ENCODE data around the gene TNFRSF8.
A peak's percentile ranks its signal among the peaks of the same experiment; 100 is the strongest.

Gene TNFRSF8

DNA sequence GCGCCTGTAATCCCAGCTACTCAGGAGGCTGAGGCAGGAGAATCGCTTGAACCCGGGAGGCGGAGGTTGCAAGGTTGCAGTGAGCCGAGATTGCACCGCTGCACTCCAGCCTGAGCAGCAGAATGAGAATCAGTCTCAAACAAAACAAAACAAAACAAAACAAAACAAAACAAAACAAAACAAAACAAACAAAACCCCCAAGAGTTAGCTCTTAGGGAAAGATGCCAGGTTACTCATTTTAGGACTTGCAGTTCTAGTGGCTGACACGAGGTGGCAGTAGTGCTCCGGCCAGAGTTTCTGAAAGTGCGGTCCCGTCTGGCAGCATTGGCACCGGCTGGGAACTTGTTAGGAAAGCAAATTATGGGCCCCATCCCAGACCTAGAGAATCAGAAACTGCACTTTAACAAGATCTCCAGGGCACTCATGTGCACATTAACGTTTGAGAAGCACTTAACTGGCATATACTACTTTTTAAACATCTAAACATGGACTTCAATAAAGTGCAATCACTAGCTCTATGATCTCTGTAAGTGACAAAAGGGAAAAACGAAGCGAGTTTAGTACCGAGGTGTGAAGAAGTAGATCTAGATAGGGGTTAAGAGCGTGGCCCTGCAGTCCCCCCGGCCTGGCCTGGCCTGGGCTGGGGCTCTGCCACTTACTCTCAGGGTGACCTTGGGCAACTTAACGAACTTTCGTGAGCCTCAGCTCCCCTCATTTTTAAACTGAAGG is 61.8 kb downstream of the TNFRSF8 start:
- DNase-seq, result peak; percentile 81

DNA sequence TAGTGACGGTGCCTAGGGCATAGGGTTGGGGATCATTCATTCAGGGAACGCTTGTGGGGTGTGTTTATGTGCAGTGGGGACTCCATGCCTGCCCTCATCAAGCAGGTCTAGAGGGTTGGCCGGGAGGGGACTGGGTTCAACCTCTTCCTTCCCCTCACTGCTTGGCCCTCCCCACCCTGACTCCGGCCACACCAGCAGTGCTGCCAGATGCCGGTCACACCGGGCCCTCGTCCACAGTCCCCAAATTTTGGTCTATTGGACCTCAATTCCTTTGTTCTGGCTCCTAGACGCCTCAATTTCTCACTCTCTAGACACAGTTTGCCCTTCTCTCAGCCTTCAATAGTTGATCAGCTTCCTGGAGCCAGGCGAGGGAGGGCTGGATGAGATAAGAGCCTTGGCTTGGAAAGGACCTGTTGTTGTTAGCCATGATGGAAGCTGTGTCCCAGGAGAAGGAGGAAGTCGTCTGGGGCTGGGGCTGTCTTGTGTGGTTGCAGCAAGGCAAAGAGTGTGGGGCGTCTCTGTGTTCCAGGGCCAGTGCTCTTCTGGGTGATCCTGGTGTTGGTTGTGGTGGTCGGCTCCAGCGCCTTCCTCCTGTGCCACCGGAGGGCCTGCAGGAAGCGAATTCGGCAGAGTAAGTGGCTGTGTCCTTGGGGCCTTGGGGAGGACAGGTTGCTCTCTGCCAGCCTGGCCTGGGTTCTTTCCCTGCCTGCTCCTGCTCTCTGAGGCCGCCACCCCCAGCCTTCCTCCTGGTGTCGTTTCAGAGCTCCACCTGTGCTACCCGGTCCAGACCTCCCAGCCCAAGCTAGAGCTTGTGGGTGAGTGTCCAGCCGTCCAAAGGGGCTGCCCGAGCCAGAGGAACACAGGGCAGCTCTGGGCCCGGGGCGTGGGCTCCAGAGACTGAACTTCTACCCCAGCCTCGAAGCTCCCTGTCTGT is 62.6 kb downstream of the TNFRSF8 start:
- no peak for DNase-seq

DNA sequence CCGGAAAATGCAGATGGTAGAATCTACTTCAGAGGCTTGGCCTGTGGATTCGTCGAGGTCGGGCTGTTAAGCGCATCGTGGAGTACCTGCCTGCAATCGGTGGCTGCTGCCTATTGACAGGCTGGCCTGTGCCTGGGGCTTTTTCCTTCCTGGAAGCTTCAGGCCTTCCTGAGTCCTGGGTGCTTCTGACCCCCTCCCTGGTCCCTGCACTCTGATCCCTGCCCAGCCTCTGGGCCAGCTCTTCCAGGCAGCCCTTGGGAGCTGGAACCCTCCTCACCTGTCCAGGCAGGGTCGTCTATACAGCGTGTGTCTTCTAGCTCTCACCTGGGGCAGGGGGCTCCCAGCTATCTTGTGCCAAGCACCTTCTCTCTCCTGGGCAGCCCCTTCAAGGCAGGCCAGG is 63.7 kb downstream of the TNFRSF8 start:
- DNase-seq, result no peak

DNA sequence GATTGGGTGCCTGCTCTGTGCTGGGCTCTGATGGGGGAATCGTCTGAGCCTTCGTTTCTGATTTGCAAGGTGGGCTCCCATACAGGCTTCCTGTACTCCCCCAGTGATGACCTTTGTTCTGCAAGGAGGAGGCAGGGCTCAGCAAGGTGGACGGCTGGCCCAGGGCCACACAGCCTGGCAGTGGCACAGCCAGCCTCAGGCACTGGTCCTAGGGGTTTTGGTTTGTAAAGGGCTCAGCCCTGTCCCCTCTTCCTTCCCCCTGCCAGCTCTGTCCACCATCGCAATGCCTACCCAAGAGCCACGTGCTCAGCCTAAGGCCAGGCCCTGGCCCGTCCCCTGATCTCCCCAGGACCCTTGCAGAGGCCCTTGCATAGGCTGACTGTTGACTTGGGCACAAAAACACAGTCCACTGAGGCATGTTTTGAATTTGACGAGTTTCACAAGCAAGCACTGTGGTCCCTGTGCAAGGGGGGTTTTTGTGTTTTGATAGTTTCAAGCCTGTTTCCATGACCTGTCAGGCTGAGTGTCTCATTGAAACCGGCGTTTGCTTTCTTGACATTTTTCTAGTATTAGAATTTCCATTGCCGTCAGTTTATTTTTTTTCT is 64.2 kb downstream of the TNFRSF8 start:
- peak; percentile 32 for DNase-seq

DNA sequence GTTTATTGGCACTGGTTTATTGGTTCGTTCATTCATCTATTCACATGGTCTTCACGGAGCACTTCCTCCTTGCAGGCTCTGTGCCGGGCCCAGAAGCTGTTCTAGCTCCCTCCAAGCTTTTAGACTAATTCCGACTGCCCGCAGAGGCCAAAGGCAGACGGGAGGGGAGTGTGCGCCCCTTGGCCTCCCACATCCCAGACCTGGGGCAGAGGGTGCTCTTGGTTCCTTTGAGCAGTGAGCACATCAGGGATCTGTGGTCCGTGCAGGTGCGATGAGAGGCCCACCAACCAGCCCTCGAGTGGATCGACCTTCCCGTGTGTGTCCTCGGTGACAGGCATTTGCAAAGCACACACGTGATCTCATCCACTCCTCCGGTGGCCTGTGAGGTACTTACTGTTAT is 65.0 kb downstream of the TNFRSF8 start:
- DNase-seq, result no peak

DNA sequence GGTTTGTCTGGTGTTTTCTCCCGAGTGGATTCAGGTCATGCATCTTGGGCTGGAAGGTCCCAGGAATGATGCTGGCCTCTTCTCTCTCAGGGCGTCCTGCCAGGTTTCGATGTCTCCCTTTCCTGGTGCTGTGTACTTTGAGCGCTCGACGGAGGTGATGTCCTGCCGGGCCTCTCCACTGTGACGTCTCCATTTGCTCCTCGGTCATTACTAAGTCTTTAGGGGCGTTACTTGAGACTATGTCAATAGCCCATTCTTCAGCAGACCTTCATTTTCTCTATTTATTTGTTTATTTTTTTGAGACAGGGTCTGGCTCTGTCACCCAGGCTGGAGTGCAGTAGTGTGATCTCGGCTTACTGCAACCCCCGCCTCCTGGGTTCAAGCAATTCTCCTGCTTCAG is 66.5 kb downstream of the TNFRSF8 start:
- no peak for DNase-seq

DNA sequence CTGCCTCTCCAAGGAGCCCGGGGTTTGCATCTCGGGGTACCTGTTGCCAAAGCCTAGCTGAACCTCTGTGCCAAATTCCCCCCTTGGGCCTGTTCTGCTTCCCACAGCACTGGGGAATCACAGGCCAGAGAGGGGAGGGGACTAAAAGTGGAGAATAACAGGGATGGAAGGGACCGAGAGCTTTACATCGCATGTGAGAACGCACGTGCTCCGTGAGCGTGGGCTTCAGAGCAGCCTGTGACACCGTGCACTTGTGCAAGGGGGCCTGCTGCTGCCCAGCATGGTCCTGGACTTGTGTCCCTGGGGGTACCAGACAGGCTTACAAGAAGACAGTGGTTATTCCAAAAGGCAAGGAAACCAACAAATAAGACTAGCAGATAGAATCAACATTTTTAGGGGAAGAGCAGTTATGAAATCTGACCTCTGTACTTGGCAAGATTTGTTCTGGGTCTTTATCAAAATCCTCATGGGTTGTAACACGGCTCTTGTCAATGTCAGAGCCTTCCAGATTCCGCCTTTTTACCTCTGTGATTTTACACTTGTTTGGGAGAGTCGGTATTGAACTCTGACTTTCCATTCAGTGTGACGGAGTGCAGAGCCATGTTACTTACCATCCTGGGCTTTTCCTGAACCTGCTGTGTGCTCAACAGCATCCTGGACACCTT is 67.5 kb downstream of the TNFRSF8 start:
- DNase-seq, result no peak

DNA sequence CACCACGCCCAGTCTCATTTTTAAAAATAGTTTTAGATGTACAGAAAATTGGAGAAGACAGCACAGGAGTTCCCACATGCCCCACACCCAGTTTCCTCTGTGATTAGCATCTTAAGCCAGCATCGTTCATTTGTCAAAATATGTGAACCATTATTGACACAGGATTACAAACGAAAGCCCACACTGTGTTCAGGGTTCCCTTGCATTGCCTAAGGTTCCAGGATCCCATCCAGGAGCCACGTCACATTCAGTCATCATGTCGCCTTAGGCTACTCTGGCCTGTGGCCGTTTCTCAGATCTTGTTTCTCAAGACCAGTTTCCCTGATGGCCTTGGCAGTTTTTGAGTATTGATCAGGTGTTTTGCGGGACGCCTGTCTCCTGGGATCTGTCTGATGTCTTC is 69.0 kb downstream of the TNFRSF8 start:
- no peak for DNase-seq

DNA sequence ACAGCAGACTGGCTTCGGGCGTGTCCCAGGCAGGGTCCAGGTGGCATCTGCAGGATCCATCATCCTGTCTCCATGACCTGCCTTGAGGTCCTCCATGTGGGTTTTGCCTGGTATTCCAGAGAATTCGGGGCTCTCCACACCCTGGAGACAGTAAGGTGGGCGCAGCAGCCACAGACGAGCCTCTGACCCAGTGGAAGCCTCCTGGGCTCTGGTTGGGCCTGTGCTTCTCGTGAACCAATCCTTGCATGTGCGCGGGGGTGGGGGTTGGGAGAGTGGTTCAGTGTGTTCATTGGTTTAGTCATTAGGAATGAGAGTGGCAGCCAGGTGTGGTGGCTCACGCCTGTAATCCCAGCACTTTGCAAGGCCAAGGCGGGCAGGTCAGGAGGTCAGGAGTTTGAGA is 71.6 kb downstream of the TNFRSF8 start:
- no peak for DNase-seq

DNA sequence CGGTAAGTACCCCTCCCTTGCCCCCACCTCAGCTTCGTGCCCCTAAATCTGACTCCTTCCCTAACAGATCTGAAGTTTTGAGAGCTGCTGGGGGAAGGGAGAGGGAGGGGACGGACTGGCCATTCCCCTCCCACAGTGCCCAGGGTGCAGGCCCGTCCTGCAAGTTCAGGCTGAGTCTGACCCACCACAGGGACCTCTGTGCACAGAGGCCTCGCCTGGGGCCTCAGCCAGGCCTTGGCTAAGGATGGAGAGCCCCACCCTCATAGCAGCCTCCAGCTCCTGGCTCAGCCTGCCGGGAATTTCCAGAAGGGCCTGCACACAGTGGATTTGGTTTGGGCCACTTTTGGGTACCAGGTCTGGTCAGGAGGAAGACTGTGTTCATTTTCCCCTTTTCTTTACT is 72.5 kb downstream of the TNFRSF8 start:
- DNase-seq, result no peak

DNA sequence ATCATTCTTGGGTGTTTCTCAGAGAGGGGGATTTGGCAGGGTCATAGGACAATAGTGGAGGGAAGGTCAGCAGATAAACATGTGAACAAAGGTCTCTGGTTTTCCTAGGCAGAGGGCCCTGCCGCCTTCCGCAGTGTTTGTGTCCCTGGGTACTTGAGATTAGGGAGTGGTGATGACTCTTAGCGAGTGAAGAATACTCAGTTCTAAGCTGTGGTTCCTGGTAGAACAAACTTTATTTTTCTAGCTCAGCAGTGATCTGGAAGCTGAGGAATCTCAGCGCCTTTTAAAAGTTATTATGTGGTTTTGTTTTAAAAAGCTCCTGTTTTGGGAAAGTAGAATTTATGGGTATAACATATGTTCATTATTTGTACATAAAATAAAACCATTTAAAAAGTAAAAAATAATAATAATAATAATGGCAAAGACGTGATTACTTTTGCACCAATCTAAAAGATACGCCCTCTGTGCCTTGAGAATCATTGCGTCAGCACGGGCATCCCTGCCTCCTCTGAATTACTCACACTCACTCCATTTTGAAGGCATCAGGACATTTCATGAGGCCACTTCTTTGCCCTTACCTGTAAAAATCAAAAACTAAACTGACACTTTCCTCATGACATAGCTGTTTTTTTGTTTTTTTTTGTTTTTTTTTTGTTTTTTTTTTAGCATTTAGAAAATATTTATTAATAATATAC is 74.0 kb downstream of the TNFRSF8 start:
- DNase-seq, result no peak

DNA sequence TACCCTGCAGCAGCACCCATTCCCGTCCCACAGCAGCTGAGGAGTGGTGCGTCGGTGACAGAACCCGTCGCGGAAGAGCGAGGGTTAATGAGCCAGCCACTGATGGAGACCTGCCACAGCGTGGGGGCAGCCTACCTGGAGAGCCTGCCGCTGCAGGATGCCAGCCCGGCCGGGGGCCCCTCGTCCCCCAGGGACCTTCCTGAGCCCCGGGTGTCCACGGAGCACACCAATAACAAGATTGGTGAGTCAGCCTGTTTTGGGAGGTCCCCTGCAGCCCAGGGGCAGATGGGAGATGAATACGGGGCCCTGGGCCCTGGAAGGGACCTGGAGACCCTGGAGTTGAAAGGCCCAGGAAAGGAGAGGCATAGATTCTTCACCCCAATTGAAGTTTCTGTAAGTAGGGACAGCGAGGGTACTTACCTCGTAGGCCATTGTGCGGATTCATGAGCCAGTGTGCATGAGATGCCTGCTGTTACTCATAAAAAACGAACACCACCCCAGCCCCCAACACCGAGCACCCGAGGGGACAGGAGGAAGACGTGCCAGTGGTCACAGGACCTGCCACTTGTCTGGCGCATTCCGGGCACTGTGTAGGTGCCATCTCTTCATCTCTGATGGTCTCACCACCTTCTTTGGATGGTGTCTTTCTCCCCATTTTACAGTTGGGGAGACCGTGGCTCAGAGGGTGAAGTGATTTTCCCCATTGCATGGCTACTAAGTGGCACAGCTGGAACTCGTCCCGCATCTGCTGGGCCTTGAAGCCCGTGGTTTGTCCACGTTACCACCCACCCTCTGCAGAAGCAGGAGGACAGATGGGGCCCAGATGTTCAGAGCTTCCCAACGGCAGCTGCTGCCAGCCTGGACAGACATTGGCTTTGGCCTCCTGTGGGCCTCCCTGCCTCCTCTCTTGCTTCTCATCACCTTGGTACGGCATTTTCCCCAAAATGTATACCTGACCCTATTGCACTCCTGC is 75.4 kb downstream of the TNFRSF8 start:
- DNase-seq, result no peak

DNA sequence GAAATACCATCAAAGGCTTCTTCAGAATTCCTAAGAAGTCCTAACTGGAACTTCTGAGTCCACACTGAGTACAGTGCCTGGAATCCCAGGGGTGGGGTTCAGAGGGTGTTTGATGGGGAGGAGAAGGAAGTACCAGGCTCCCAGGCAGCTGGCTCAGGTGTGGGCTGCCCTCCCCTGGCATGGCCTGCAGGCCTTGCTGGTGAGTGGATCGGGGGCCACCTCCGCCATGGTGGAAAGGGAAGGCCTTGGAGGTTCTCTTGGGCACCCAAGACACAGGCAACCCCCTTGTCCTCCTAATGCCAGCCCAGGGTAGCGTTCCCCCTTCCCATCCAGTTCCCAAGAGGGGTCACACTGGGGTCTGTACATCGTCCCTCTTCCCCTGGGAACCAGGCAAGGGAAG is 76.9 kb downstream of the TNFRSF8 start:
- no peak for DNase-seq

DNA sequence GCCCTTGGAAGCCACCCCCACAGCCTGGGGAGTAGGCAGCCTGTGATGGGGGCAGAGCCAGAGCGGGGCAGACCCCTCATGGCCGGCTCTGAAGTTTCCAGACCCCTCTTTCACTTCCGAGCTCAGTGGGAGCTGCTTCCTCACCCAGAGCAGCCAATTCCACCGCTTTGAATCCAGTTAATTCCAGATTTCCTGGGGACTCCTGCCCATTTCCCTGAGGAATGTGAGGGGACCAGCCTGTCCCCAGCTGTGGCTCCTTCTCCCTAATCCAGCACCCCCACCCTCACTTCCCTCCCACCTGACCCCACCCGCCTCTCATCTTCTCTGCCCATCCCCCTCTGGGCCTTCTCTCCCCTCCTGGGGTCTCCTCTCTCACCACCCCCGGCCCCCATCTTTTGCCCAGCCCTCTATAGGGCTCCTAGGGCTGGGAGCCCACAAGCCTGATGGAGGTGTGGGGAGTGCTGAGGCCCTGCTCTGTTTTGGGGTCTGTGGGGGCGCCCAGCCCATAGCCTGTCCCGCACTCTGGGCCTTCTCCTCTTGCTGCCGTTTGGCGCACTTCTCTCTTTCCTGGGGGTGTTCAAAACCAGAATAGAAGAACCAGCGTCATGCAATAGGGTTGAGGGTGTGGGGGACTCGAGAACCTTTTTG is 77.5 kb downstream of the TNFRSF8 start:
- DNase-seq, result no peak

DNA sequence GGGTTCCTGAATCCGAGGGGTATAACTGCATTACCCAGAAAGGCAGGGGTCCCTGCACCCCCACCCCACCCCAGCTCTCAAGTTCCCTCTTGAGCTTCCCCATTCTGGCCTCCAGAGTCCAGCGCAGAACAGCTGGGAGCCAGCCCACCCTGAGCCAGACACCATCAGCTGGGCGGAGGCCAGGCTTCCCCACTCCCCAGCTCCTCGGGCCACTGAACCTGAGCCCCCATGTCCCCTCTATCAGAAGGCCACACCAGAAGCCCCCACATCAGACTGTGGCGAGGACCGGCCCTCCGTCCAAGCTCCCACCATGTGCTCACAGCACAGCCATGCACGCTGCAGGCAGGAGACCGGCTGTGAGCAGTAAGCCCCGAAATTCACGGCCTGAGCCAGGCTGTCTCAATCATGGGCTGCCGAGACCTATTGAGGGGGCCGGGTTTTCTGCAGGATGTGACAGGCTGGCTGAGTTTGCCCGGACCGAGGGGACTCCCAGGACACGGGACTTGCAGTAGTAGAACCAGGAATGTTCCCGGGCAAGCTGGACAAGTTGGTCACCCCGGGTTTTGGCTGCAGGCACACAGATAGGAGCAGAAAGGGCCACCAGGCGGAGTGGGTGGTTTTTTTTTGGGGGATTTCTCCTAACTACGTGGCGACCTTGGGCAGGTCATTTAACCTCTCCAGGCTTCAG is 78.2 kb downstream of the TNFRSF8 start:
- no peak for DNase-seq

DNA sequence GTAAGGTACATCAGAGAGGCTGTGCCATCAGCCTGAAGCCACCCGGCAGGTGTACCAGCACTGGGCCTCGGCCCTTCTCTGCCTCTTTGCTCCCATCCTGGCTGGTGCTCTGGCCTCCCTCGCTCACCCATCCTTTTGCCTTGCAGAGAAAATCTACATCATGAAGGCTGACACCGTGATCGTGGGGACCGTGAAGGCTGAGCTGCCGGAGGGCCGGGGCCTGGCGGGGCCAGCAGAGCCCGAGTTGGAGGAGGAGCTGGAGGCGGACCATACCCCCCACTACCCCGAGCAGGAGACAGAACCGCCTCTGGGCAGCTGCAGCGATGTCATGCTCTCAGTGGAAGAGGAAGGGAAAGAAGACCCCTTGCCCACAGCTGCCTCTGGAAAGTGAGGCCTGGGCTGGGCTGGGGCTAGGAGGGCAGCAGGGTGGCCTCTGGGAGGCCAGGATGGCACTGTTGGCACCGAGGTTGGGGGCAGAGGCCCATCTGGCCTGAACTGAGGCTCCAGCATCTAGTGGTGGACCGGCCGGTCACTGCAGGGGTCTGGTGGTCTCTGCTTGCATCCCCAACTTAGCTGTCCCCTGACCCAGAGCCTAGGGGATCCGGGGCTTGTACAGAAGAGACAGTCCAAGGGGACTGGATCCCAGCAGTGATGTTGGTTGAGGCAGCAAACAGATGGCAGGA is 79.2 kb downstream of the TNFRSF8 start:
- no peak for DNase-seq

DNA sequence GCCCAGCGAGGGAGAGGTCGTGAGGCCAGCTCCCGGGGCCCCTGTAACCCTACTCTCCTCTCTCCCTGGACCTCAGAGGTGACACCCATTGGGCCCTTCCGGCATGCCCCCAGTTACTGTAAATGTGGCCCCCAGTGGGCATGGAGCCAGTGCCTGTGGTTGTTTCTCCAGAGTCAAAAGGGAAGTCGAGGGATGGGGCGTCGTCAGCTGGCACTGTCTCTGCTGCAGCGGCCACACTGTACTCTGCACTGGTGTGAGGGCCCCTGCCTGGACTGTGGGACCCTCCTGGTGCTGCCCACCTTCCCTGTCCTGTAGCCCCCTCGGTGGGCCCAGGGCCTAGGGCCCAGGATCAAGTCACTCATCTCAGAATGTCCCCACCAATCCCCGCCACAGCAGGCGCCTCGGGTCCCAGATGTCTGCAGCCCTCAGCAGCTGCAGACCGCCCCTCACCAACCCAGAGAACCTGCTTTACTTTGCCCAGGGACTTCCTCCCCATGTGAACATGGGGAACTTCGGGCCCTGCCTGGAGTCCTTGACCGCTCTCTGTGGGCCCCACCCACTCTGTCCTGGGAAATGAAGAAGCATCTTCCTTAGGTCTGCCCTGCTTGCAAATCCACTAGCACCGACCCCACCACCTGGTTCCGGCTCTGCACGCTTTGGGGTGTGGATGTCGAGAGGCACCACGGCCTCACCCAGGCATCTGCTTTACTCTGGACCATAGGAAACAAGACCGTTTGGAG is 80.0 kb downstream of the TNFRSF8 start:
- no peak for DNase-seq

DNA sequence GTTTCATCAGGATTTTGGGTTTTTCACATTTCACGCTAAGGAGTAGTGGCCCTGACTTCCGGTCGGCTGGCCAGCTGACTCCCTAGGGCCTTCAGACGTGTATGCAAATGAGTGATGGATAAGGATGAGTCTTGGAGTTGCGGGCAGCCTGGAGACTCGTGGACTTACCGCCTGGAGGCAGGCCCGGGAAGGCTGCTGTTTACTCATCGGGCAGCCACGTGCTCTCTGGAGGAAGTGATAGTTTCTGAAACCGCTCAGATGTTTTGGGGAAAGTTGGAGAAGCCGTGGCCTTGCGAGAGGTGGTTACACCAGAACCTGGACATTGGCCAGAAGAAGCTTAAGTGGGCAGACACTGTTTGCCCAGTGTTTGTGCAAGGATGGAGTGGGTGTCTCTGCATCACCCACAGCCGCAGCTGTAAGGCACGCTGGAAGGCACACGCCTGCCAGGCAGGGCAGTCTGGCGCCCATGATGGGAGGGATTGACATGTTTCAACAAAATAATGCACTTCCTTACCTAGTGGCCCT is 80.6 kb downstream of the TNFRSF8 start:
- DNase-seq, result peak; percentile 39

DNA sequence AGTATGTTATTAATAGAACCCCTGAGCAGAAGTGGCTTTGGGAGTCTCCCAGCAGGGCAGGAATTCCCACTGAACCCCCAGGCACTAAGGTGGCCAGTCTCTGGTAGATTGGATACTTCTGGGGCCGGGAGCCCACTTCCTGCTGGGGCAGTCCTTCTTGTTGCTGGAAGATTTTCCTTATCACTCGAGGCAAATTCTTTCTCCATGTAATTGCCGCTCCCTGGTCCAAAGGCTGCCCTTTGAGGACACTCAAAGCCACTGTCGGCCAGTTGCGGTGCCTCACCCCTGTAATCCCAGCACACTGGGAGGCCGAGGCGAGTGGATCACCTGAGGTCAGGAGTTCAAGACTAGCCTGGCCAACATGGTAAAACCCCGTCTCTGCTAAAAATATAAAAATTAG is 81.1 kb downstream of the TNFRSF8 start:
- DNase-seq, result no peak
